GM18499 (cell line): ENCODE measurements around the gene DSTYK.

ENCODE experiments used
- ATAC-seq: cut with Tn5 transposase; IDR thresholded peaks from one replicate; pipeline ENCODE4 v1.9.1; 2021; ENCODE audit warnings: moderate number of reproducible peaks; ENCODE audit not compliant: insufficient read depth, unreplicated experiment

DSTYK gene

DNA sequence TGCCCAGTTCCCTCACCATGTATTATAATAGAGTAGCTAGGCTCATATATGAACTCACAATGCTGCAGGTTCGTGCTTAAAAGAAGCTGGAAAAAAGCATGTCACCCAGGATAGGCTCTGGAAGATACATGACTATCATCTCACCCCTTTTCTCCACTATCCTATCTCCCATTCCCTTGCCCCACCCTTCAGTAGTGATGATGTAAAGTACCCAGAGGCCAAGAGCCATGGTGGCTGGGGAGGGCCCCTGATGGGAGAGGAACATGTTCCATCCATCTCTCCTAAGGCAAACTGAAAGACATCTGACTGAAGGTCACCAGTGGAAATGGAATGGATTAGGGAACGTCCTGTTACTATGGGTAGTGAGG is 69.4 kb downstream of the DSTYK start:
- no peak for ATAC-seq

DNA sequence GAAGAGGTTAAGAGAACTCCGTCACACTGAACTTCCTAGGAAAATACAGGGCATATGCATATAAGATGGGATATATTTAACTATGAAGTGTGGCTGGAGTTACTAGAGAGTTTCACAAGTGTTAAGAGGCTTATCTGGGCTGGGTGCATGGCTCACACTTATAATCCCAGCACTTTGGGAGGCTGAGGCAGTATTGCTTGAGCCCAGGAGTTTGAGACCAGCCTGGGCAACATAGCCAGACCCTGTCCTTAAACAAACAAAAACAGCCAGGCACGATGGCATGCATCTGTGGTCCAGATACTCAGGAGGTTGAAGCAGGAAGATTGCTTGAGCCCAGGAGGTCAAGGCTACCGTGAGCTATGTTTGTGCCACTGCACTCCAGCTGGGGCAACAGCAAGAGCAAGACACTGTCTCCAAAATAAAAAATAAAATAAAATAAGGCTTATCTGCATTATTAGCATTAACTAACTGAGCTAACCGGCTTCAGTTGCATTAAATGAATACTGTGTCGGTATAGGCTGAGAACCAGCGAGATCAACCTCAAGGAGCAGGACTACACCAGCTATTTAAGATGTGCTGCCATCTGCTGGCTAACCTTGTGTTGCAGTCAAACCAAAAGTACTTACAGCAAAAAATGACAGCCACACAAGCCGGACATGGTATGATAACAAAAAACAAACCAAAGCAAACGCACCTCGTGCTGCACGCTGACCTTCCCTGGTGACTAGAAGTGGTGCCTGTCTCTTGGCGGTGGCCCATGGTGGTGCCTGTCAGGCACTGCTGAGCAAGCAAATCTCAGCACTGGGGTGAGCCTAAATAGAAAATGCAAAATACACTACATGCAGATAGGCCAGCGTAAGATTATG is 70.0 kb downstream of the DSTYK start:
- no peak for ATAC-seq

DNA sequence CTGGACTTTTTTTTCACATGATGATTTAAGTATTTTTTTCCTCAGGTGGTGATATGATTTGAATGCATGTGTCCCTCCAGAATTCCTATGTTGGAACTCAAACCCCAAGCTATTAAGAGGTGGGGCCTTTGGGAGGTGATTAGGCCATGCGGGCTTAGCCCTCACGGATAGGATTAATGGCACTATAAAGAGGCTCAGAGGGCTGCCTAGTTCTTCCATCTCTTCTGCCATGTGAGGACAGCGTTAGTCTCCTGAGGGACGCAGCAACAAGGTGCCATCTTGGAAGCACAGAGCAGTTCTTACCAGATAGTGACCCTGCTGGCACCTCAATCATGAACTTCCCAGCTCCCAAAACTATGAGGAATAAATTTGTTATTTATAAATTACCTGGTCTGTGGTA is 71.4 kb downstream of the DSTYK start:
- no peak for ATAC-seq

DNA sequence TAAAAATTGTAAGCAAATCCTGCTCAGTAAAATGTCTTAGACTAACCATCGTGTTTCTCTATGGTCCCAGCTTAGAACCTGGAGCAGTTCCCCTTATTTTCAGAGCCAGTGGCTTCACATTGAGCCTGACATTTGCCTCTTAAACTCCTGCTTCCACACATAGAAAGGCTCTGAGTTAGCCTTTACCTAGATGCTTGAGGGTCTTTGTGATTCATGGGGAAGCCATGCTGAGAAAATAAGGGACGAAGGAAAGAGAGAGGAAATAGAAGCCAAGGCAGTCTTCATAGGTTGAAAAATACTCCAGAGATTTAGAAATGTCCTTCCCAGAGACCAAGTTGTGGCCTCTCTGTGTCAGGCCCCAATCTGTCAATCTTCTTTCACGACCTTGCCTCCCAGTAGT is 73.6 kb downstream of the DSTYK start:
- ATAC-seq, result no peak

DNA sequence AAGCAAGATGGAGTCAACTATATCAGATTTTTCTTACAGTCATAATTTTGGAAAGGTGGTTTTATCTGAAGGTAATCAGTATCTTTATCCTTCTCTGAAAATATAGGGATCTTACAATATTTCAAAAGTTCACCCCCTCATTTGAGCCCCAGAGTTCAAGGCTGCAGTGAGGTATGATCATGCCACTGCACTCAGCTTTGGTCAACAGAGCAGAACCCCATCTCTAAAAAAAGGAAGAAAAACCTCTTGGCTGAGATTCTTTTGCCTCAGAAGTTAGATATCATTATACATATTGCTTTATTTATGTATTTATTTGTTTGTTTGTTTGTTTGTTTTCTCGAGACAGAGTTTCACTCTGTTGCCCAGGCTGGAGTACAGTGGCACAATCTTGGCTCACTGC is 78.2 kb downstream of the DSTYK start:
- no peak for ATAC-seq

DNA sequence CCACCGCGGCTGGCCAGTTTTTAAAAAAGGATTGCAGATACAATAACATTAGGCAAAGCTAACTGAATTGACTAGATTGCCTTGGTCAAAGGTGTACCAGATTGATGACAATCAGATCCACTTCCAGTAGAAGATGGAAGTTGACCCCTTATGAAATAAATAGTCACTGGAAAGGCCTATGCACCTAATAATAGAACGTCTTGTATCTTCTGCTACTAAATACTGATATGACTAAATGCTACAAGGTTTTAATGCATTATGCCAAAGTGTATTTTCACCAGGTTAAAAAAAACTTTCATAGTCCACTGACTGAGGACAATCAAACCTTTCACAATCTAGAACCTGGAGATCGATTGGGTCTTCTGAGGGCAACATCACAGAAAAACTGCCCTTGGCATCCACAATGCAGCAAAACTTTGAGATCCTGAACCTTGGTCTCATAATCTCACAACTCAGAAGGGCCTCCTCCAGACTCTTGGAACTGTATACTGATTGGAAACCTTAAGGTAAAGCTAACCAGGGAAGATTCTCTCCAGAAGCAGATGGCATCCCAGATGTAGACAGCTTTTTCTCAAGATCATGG is 82.0 kb downstream of the DSTYK start:
- ATAC-seq, result no peak

DNA sequence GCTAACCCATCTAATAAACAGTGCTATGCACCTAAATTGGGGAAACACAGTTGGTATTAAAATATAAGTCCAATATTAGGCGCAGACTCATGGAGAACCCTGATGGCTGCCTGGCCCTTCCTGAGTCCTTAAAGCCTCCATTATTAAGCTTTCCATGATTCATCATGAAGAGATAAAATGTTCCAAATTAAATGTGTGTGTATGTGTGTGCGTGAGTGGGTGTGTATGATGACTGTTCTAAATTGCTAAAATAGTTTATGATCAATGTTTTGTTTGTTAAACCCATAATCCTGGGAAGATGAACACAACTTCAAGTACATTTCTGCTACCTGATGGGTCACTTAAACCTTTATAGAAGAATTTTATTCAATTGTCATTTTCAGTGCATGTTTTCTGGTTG is 83.5 kb downstream of the DSTYK start:
- ATAC-seq, result no peak

DNA sequence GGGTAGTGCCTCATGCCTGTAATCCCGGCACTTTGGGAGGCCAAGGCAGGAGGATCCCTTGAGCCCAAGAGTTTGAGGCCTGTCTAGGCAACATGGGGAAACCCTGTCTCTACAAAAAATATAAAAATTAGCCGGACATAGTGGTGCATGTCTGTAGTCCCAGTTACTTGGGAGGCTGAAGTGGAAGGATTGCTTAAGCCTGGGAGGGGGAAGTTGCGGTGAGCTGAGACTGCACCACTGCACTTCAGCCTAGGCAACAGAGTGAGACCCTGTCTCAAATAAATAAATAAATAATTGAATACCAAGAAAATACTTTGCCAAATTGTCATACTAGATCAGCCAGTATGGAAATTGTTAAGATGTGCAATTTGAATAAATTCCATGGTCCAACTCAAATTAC is 83.9 kb downstream of the DSTYK start:
- ATAC-seq, result no peak

DNA sequence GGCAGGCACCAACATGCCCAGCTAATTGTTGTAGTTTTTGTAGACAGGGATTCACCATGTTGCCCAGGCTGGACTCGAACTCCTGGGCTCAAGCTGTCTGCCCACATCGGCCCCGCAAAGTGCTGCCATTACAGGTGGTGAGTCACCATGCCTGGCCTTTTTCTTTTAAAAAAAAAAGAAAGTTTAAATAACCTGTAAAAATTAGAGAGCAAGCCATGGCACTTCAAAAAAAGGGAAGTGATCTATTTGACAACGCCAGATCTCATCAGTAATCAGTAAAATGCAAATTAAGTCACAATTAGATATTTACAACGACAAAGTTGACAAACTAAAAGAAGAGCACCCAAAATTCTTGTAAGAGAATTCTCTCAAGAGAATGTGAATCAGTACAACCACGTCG is 86.8 kb downstream of the DSTYK start:
- no peak for ATAC-seq

DNA sequence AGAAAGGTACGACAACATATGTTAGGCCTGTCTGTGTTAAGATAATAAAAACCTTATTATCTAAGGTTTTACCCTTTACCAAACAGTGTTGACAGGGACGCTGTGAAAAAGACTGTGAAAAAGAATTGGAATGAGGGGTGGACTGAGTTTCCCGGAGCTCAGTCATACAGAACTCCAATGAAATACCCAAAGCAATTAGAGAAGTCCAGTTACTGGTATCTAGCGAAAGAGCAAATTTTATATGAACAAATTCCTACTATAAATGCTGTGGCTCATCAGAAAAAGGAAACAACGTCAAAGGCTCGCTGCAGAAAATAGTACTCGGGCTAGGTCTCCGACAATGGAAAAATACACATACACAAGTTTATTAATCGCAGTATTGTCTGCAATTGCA is 89.0 kb downstream of the DSTYK start:
- ATAC-seq, result no peak

DNA sequence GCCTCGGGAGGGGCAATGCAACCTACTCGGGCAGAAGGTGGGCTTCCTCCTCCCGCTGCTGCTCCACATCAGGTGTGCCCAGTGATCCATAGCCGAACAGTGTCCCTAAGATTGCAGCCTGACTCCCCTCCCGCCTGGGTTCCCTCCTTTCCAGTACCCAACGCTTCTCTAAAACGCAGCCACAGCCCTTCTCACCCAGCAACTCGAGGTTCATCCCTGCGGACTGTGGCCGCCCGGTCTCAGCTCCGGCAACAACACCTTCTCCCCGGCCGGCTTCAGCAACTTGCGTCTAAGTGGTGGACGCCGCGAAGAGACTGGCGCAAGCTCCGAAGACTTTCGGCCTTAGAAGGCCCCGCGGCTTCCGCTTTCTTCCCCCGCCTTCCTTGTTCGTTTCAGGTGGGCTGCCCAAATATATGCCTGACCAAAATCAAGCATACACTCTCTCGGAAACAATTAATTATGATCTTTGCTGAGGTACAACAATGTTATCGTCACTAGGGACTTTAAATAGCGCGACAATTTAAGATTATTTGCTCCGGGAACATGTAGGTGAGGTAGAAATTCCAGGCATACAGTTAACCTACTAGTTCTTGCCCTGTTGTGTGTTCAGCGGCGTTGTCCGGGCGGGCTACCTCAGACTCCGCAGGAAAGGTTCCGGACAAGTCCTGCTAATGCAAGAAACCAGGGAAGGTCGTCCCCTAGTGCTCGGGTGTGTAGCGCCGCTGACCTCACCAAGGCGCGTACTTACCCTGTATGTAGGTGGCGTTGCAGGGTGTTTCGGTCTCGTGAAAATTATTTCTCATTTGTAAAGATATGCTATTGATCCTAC is 89.6 kb downstream of the DSTYK start, which contains the start of gene RBBP5:
RBBP5 (minus strand) TSS at position 319 of the 829 bp plus-strand sequence; CDS start at position 214, 105 bp downstream.
- peak; percentile 88 for ATAC-seq

DNA sequence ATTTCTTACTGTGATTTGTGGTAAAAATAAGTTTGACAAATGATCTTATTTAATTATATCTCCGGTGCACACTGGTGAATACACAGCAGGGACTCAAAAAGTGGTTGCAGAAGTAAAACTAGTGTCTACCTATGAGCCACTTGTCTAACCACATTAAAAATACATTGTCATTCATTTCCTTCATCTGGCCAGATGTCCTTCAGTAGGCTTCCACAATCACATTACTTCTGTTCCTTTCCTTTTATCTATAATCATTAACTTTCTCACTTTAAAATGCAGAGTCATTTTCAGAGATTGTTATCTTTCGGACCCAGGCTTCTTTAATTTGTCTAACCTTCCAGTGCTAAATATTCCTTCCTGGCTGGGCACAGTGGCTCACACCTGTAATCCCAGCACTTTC is 92.8 kb downstream of the DSTYK start:
- no peak for ATAC-seq

DNA sequence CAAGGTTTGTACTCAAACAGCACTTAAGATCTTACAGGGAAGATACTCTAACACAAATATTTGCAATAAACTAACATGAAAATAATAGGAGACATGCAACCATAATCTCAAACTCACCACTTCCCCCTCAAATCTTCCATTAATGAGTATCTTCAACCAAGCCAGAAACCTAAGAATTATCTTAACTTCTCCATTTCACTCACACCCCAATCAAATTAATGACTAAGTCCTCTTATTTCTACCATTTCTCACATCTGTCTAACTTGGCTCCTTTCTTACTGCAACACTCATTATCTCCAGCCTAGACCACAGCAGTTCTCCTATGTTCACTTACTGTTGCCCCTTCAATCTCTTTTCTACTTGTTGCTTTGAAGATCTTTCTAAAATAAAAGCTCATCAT is 100.1 kb downstream of the DSTYK start:
- ATAC-seq, result no peak

DNA sequence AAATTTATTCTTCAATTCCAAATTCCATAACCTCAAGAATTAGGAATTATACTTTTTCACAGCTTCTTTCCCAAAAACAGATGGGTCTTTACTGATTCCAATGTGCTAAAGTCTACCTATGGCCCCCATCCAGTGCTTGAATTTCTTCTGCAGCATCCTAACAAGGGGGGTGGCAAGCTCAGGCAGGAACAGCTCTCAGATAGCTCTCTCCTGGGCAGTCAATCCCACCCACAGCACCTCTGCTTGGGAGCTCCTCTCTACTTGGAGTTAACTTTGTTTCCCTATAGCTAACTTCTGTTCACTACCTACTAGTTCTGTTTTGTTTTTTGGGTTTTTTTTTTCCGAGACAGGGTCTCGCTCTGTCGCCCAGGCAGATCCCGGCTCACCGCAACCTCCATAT is 101.8 kb downstream of the DSTYK start:
- no peak for ATAC-seq

DNA sequence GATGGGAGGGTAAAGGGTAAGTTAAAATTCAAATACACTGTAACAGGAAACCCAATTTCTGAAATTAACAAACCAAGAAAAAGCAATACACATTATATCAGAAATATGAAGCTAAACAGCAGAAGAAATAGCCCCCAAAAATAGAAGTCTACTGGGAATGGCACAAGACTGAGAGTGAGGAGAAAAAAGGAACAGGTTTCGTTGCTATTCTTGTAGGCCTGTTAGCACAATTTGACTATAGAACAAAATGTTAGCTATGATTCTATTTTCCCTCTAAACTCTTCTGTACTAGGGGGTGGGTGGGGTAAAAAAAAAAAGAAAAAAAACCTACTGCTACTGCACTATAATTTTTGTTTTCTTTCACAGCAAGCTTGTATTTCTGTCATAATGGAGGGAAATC is 102.2 kb downstream of the DSTYK start:
- ATAC-seq, result no peak

DNA sequence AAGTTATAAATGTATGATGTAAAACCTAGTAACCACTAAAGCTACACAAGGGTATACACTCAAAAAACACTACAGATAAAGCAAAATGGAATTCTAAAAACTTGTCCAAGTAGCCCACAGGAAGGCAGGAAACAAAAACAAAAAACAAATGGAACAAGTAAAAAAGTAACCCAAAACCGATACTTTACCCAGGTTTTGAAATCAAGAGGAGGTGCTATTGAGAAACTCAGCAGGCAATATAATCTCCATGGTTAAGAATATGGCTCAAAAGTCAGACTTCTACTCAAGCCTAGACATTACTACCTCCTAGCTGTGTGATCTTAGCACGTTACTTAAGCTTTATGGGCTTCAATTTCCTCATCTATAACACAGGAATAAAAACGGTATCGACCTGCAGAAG is 103.0 kb downstream of the DSTYK start:
- no peak for ATAC-seq

DNA sequence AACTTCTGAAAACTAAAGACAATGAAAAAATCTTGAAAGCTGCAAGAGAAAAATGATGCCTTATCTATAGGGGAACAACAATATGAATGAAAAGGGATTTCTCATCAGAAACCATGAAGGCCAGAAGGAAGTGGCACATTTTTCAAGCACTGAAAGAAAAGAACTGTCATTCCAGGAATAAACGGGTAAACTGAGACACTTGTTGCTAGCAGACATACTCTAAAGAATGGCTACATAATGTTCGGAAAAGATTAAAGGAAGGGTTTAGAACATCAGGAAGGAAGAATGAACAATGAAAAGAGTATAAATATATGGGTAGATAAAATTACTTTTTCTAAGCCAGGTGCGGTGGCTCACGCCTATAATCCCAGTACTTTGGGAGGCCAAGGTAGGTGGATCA is 104.2 kb downstream of the DSTYK start:
- ATAC-seq, result no peak

DNA sequence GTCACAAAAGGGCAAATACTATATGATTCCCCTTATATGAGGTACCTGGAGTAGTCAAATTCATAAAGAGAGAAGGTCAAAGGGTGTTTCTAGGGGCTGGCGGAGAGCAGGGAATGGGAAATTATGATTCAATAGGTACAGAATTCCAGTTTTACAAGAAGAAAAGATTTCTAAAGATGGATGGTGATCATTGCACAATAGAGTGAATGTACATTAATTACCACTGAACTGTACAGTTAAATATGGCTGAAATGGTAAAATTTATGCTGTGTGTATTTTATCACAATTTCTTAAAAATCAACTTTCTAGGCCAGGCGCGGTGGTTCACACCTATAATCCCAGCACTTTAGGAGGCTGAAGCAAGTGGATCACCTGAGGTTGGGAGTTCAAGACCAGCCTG is 109.1 kb downstream of the DSTYK start:
- ATAC-seq, result no peak

DNA sequence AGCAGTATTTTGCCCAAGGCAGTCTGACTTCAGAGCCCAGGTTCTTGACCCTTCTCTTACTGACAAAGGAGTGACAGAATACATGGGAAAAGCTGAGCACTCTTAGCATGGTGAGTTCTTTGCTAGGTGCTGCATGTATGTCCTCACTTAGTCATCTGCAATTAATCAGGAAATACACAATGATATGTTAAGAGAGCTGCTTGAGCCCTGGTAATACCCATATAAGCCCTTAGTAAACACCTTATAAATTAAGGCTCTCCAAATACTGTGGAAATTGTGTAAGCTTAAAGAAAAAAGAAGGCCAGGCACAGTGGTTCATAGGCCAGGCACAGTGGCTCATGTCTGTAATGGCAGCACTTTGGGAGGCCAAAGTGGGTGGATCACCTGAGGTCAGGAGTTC is 113.3 kb downstream of the DSTYK start:
- no peak for ATAC-seq

DNA sequence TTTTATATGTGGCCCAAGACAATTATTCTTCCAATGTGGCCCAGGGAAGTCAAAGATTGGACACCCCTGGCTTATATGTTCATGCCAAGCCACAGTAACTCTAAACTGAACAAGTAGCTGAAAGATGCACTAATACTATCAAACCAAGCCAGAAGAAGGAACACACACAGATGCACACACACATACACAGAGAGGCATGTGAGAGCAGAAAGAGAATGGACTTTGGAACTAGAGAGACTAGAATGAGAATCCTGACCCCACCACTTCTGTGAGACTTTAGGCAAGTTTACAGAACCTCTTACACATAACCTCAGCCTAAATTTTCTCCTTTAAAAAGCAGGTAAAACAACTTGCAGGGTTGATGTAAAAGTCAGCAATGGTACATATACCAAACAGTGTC is 116.1 kb downstream of the DSTYK start:
- ATAC-seq, result no peak
